Measurements from ENCODE around the gene F8. TPM values are rescaled to one million over a fixed set of nuclear protein-coding genes. Genes with fewer than 3 reads are reported as not detected.
"Not testable (repeated sequence)": the region's sequence is repeated elsewhere in the genome, so short reads cannot be mapped to it uniquely, and the experiment has no call there.

Gene F8
- total and polyA plus RNA-seq, 10 of the 15 experiments (the other 5 are each of a cell fraction or from before 2014, with no cell fraction given): 3.0 to 8.1 (median 5.1) TPM

DNA sequence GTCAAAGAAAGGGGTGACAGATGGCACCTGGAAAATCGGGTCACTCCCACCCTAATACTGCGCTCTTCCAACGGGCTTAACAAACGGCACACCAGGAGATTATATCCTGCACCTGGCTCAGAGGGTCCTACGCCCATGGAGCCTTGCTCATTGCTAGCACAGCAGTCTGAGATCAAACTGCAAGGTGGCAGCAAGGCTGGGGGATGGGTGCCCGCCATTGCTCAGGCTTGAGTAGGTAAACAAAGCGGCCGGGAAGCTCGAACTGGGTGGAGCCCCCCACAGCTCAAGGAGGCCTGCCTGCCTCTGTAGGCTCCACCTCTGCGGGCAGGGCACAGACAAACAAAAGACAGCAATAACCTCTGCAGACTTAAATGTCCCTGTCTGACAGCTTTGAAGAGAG, 83.3 kb downstream of the F8 start:
- intact Hi-C loops (cut with micrococcal nuclease; ENCODE audit: unreplicated experiment); H3K4me2 ChIP-seq (ENCODE audit: control insufficient read depth, insufficient read depth); BruUV-seq (replicated peaks); FAIRE-seq; H3K79me2 ChIP-seq (ENCODE audit: control insufficient read depth, insufficient read depth, low read length); POLR2A ChIA-PET; ATAC-seq; H4K20me1 ChIP-seq (ENCODE audit: control insufficient read depth, insufficient read depth); in situ Hi-C loops (cut with MboI); H3K4me1 ChIP-seq (ENCODE audit: control insufficient read depth, insufficient read depth, low read length); RAD21 ChIA-PET (ENCODE audit: unreplicated experiment); SMC1A ChIA-PET (ENCODE audit: uncharacterized antibody, unreplicated experiment); H3K9me3 ChIP-seq (replicated peaks; ENCODE audit: control insufficient read depth, insufficient read depth, low read length); H3K27ac ChIP-seq (ENCODE audit: control insufficient read depth, insufficient read depth); CTCF ChIA-PET; H3K27me3 ChIP-seq (replicated peaks in 1 of 2; ENCODE audit: control insufficient read depth in 2 of 2, insufficient read depth in 2 of 2, low read length in 1 of 2); DNase-seq (ENCODE audit: low read depth, low spot score); H3K4me3 ChIP-seq; H3K36me3 ChIP-seq (ENCODE audit: control insufficient read depth in 2 of 2, insufficient read depth in 2 of 2, low read length in 1 of 2); H3K9ac ChIP-seq (ENCODE audit: control insufficient read depth, insufficient read depth, low read length); H2AFZ ChIP-seq (ENCODE audit: control insufficient read depth, low read depth, low read length): not testable (repeated sequence)
- 63% methylated on average over 8 of the region's 10 CpGs for WGBS (ENCODE audit: insufficient coverage, insufficient replicate concordance, low lambda C conversion rate, missing lambda C conversion rate)

DNA sequence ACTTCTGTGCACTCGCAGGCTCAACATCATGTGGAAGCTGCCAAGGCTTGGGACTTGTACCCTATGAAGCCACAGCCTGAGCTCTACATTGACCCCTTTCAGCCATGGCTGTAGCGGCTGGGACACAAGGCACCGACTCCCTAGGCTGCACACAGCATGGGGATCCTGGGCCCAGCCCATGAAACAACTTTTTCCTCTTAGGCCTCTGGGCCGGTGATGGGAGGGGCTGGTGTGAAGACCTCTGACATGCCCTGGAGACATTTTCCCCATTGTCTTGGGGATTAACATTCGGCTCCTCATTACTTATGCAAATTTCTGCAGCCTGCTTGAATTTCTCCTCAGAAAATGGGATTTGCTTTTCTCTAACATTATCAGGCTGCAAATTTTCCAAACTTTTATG, 97.8 kb downstream of the F8 start:
- H3K9me3 ChIP-seq (replicated peaks; ENCODE audit: control insufficient read depth, insufficient read depth, low read length); H3K4me1 ChIP-seq (ENCODE audit: control insufficient read depth, insufficient read depth, low read length); H3K4me3 ChIP-seq; POLR2A ChIA-PET; intact Hi-C loops (cut with micrococcal nuclease; ENCODE audit: unreplicated experiment); in situ Hi-C loops (cut with MboI); H3K4me2 ChIP-seq (ENCODE audit: control insufficient read depth, insufficient read depth); RAD21 ChIA-PET (ENCODE audit: unreplicated experiment); H3K27ac ChIP-seq (ENCODE audit: control insufficient read depth, insufficient read depth); H3K79me2 ChIP-seq (ENCODE audit: control insufficient read depth, insufficient read depth, low read length); CTCF ChIA-PET; H3K36me3 ChIP-seq (ENCODE audit: control insufficient read depth in 2 of 2, insufficient read depth in 2 of 2, low read length in 1 of 2); ATAC-seq; BruUV-seq (replicated peaks); H3K27me3 ChIP-seq (replicated peaks in 1 of 2; ENCODE audit: control insufficient read depth in 2 of 2, insufficient read depth in 2 of 2, low read length in 1 of 2); H3K9ac ChIP-seq (ENCODE audit: control insufficient read depth, insufficient read depth, low read length); SMC1A ChIA-PET (ENCODE audit: uncharacterized antibody, unreplicated experiment); FAIRE-seq; H2AFZ ChIP-seq (ENCODE audit: control insufficient read depth, low read depth, low read length); H4K20me1 ChIP-seq (ENCODE audit: control insufficient read depth, insufficient read depth); DNase-seq (ENCODE audit: low read depth, low spot score): not testable (repeated sequence)
- WGBS (ENCODE audit: insufficient coverage, insufficient replicate concordance, low lambda C conversion rate, missing lambda C conversion rate): 34% methylated on average over 5 of the region's 5 CpGs
